T-cell (primary cell): ENCODE data around the gene ACOT2. TPM values are rescaled to one million over a fixed set of nuclear protein-coding genes. Genes with fewer than 3 reads are reported as not detected.
A peak's percentile ranks its signal among the peaks of the same experiment; 100 is the strongest.

Experiments used
- ATAC-seq, 4 experiments: fragments of 200-7000 bp in 3 of 4; fragments of 150-1000 bp in 1 of 4; cut with Tn5 transposase; replicated peaks in 1 of 4; 1 replicate in 3 of 4; 2 replicates in 1 of 4; pipeline ENCODE4 v1.10.0; 2021; ENCODE audit warnings: moderate library complexity in 3 of 4, mild to moderate bottlenecking in 2 of 4, moderate number of reproducible peaks in 1 of 4
- CTCF ChIA-PET, 2 donors: fragments of 300-600 bp; sonication (Branson Sonifier 250); formaldehyde crosslinking; loops; one replicate each; lab custom pipeline; 2022; ENCODE audit warnings: antibody characterized with exemption in 2 of 2; lab: Charles Lee
- POLR2A ChIA-PET, 2 donors: fragments of 300-600 bp; sonication (Branson Sonifier 250); formaldehyde crosslinking; loops; one replicate each; lab custom pipeline; 2022; ENCODE audit warnings: antibody characterized with exemption in 2 of 2; lab: Charles Lee
- DNase-seq, 35 experiments: peaks; one replicate each; pipeline versions ENCODE4 v3.0.0 to v3.0.0-alpha.2; 2013 to 2023
- H3K27ac ChIP-seq: one replicate; pipeline ENCODE4 v1.5.1; 2013; ENCODE audit warnings: low read length
- H3K27me3 ChIP-seq, 2 experiments: replicated peaks in 1 of 2; 1 replicate in 1 of 2; 2 replicates in 1 of 2; pipeline versions ENCODE4 v1.6.1 to v1.7.0; 2013; ENCODE audit warnings: low read length in 1 of 2, mixed read lengths in 1 of 2; ENCODE audit not compliant: control insufficient read depth in 2 of 2, insufficient read depth in 2 of 2; ENCODE audit errors: extremely low read depth in 1 of 2
- H3K36me3 ChIP-seq, 2 donors: 1 replicate in 1 of 2; 2 replicates in 1 of 2; pipeline versions ENCODE4 v1.6.1 to v1.7.0; 2013; ENCODE audit warnings: low read length in 1 of 2; ENCODE audit not compliant: control insufficient read depth in 2 of 2, insufficient read depth in 1 of 2; ENCODE audit errors: extremely low read depth in 1 of 2
- H3K4me1 ChIP-seq, 2 experiments: 1 replicate in 1 of 2; 2 replicates in 1 of 2; pipeline versions ENCODE4 v1.6.1 to v1.7.0; 2013; ENCODE audit warnings: low read length in 2 of 2, mixed read lengths in 1 of 2; ENCODE audit not compliant: insufficient read depth in 2 of 2, control insufficient read depth in 1 of 2; ENCODE audit errors: extremely low read depth in 1 of 2
- H3K4me3 ChIP-seq, 2 donors: 1 replicate in 1 of 2; 2 replicates in 1 of 2; pipeline versions ENCODE4 v1.5.1 to v1.7.0; 2013; ENCODE audit warnings: mild to moderate bottlenecking in 2 of 2, low read length in 1 of 2, moderate library complexity in 1 of 2; ENCODE audit not compliant: control insufficient read depth in 1 of 2; ENCODE audit errors: extremely low read depth in 1 of 2
- H3K9me3 ChIP-seq: 2 replicates; pipeline ENCODE4 v1.7.0; 2013
- H3K27ac Mint-ChIP-seq, 2 donors: one replicate each; pipeline ENCODE4 v1.8.0; 2020 to 2021; ENCODE audit warnings: mild to moderate bottlenecking in 2 of 2, mixed read lengths in 2 of 2
- H3K27me3 Mint-ChIP-seq, 2 donors: one replicate each; pipeline ENCODE4 v1.8.0; 2021 to 2022; ENCODE audit warnings: mixed read lengths in 2 of 2
- H3K36me3 Mint-ChIP-seq: one replicate; pipeline ENCODE4 v1.8.0; 2021; ENCODE audit warnings: mixed read lengths
- H3K4me1 Mint-ChIP-seq, 3 donors: one replicate each; pipeline ENCODE4 v1.8.0; 2020 to 2022; ENCODE audit warnings: mixed read lengths in 3 of 3, mild to moderate bottlenecking in 1 of 3
- H3K4me3 Mint-ChIP-seq, 3 donors: one replicate each; pipeline ENCODE4 v1.8.0; 2020 to 2022; ENCODE audit warnings: mild to moderate bottlenecking in 3 of 3, mixed read lengths in 3 of 3, moderate library complexity in 3 of 3
- H3K9me3 Mint-ChIP-seq, 3 donors: one replicate each; pipeline ENCODE4 v1.8.0; 2020 to 2022; ENCODE audit warnings: mixed read lengths in 3 of 3
- WGBS: methylation state at CpG from one replicate; pipeline ENCODE4 v1.1.5; 2013; ENCODE audit warnings: missing lambda C conversion rate; ENCODE audit not compliant: insufficient coverage; 5-methylcytosine and 5-hydroxymethylcytosine counted together
- total RNA-seq, 35 experiments: library from RNA in 6 of 35; stranded (reverse) in 6 of 35; fragments of 120-200 nt in 1 of 35; gene quantifications; one replicate each; pipeline versions ENCODE4 v1.2.1 to v1.2.4 and lab custom pipeline; 2013 to 2026

Gene ACOT2
- total RNA-seq, 5 donors from 2014 or later (not counting 1 experiment from before 2014, with no cell fraction given), result 11.8 to 14.7 (median 12.9) TPM

- Histone ChIP-seq H3K4me3 (no peak overlapping the region), H3K4me1 (no peaks in the 10 kb centered on the region), H3K27ac (no peak overlapping the region), H3K27me3 (peaks cover 0 to 3% of the 10 kb centered on the region in 2 experiments), H3K9me3 (no peaks in the 10 kb centered on the region), H3K36me3 (no peaks in the 10 kb centered on the region)
- no peaks in the 10 kb centered on the region for H3K9me3 Mint-ChIP-seq
- ATAC-seq, result no peak
- no peaks in the 10 kb centered on the region for H3K36me3 Mint-ChIP-seq
- ChIA-PET CTCF (no interaction called here), POLR2A (no interaction called here)
- WGBS, result 75% methylated on average over 1 of the region's 3 CpGs
- no peak for DNase-seq
- no peak overlapping the region for H3K4me3 Mint-ChIP-seq
- no peaks in the 10 kb centered on the region for H3K4me1 Mint-ChIP-seq
- H3K27ac Mint-ChIP-seq, result no peak overlapping the region
- peaks cover 0 to 4% of the 10 kb centered on the region in 2 donors for H3K27me3 Mint-ChIP-seq
These were observed 34.0 kb downstream of the ACOT2 start for GRCh38 chr14:73602994-73603393.

GRCh38 chr14:73606271-73606670 lies 37.3 kb downstream of the ACOT2 start:
- H3K9me3 Mint-ChIP-seq, result no peaks in the 10 kb centered on the region
- ATAC-seq (no peak), DNase-seq (no peak)
- ChIA-PET POLR2A (no interaction called here), CTCF (interaction anchor here in 1 of 2 donors (0.8 to 1.1 kb wide), 2 partner anchors 27 to 1270 kb away, joined by 3 read pairs; no protein-coding TSS in a partner anchor)
- no CpG with 5 or more reads among the region's 3 CpGs for WGBS
- H3K4me3 Mint-ChIP-seq, result no peak overlapping the region
- H3K4me3 ChIP-seq, result no peak overlapping the region
- H3K36me3 ChIP-seq, result no peaks in the 10 kb centered on the region
- no peaks in the 10 kb centered on the region for H3K4me1 Mint-ChIP-seq
- no peaks in the 10 kb centered on the region for H3K9me3 ChIP-seq
- H3K36me3 Mint-ChIP-seq, result no peaks in the 10 kb centered on the region
- H3K27me3 ChIP-seq, result no peaks in the 10 kb centered on the region
- peaks cover 0 to 4% of the 10 kb centered on the region in 2 donors for H3K27me3 Mint-ChIP-seq
- no peak overlapping the region for H3K27ac Mint-ChIP-seq
- no peak overlapping the region for H3K27ac ChIP-seq
- H3K4me1 ChIP-seq, result no peaks in the 10 kb centered on the region

GRCh38 chr14:73607241-73607640 lies 38.2 kb downstream of the ACOT2 start:
- POLR2A ChIA-PET, result no interaction called here
- ATAC-seq (no peak), DNase-seq (no peak)
- H3K4me1 Mint-ChIP-seq, result peaks cover 0 to 3% (median 1%) of the 10 kb centered on the region in 3 donors
- Histone ChIP-seq H3K4me3 (no peak overlapping the region), H3K9me3 (no peaks in the 10 kb centered on the region), H3K36me3 (no peaks in the 10 kb centered on the region), H3K27ac (no peak overlapping the region), H3K27me3 (no peaks in the 10 kb centered on the region), H3K4me1 (peaks cover 0 to 4% of the 10 kb centered on the region in 2 experiments)
- peaks cover 0 to 4% of the 10 kb centered on the region in 2 donors for H3K27me3 Mint-ChIP-seq
- no peak overlapping the region for H3K27ac Mint-ChIP-seq
- no peak overlapping the region for H3K4me3 Mint-ChIP-seq
- no peaks in the 10 kb centered on the region for H3K36me3 Mint-ChIP-seq
- CTCF ChIA-PET, result interaction anchor here in 1 of 2 donors (1.1 kb wide), 1 partner anchor 26 kb away, joined by 3 read pairs; no protein-coding TSS in a partner anchor
- no CpG with 5 or more reads among the region's 1 CpG for WGBS
- H3K9me3 Mint-ChIP-seq, result no peaks in the 10 kb centered on the region

- H3K9me3 Mint-ChIP-seq, result no peaks in the 10 kb centered on the region
- H3K4me1 Mint-ChIP-seq, result peaks cover 5 to 6% (median 6%) of the 10 kb centered on the region in 3 donors
- POLR2A ChIA-PET, result no interaction called here
- Histone ChIP-seq H3K27ac (no peak overlapping the region), H3K4me1 (peaks cover 0 to 10% of the 10 kb centered on the region in 2 experiments), H3K4me3 (no peak overlapping the region), H3K9me3 (no peaks in the 10 kb centered on the region), H3K36me3 (no peaks in the 10 kb centered on the region), H3K27me3 (no peaks in the 10 kb centered on the region)
- no peaks in the 10 kb centered on the region for H3K36me3 Mint-ChIP-seq
- H3K4me3 Mint-ChIP-seq, result no peak overlapping the region
- no peaks in the 10 kb centered on the region for H3K27me3 Mint-ChIP-seq
- 53% methylated on average over 2 of the region's 2 CpGs for WGBS
- ATAC-seq, result no peak
- no peak for DNase-seq
- no peak overlapping the region for H3K27ac Mint-ChIP-seq
- CTCF ChIA-PET, result no interaction called here
These were observed 41.7 kb downstream of the ACOT2 start for GRCh38 chr14:73610687-73611086.

- Mint-ChIP-seq H3K9me3 (no peaks in the 10 kb centered on the region), H3K27ac (peak within 1 kb of the TSS; percentile 83 to 92), H3K4me1 (peaks cover 5 to 6% (median 6%) of the 10 kb centered on the region in 3 donors), H3K27me3 (no peaks in the 10 kb centered on the region), H3K36me3 (no peaks in the 10 kb centered on the region), H3K4me3 (peak within 1 kb of the TSS; percentile 80 to 88 (median 85))
- peaks cover 0 to 10% of the 10 kb centered on the region in 2 experiments for H3K4me1 ChIP-seq
- H3K36me3 ChIP-seq, result no peaks in the 10 kb centered on the region
- H3K27me3 ChIP-seq, result no peaks in the 10 kb centered on the region
- POLR2A ChIA-PET, result interaction anchor here (0.6 to 1.1 kb wide), 2 partner anchors 43 to 45 kb away, joined by 3 to 9 read pairs; partner anchors contain the start of gene ACOT2 (in 1 of the 2)
- no peaks in the 10 kb centered on the region for H3K9me3 ChIP-seq
- peak; percentile 89 to 92 (median 90) for ATAC-seq
- WGBS, result under 1% methylated on average over 84 of the region's 84 CpGs
- CTCF ChIA-PET, result interaction anchor here (0.6 to 1.5 kb wide), 6 partner anchors 21 to 76 kb away, joined by 3 to 17 read pairs (median 4); partner anchors contain the start of genes ACOT2 (in 1 of the 2) and ACOT4 (in 1 of the 2)
- H3K4me3 ChIP-seq, result peak within 1 kb of the TSS; percentile 63 to 72
- peak; percentile 43 to 83 (median 60) for DNase-seq
- H3K27ac ChIP-seq, result peak within 1 kb of the TSS; percentile 72
These were observed 43.5 kb downstream of the ACOT2 start, which contains the start of gene ACOT6 for GRCh38 chr14:73612339-73613045. TSS of gene ACOT6 (plus strand) at chr14:73612517. CDS start at chr14:73612572, 55 bp downstream.

GRCh38 chr14:73613046-73613383 lies 44.0 kb downstream of the ACOT2 start:
- DNase-seq, result no peak
- Mint-ChIP-seq H3K4me3 (peak overlapping the region; percentile 80 to 88 (median 85)), H3K27me3 (no peaks in the 10 kb centered on the region), H3K9me3 (no peaks in the 10 kb centered on the region), H3K36me3 (no peaks in the 10 kb centered on the region), H3K27ac (peak overlapping the region; percentile 83 to 92), H3K4me1 (peaks cover 5 to 6% (median 6%) of the 10 kb centered on the region in 3 donors)
- ChIA-PET POLR2A (interaction anchor here (0.6 to 1.1 kb wide), 2 partner anchors 44 to 46 kb away, joined by 3 to 9 read pairs; partner anchors contain the start of gene ACOT2 (in 1 of the 2)), CTCF (interaction anchor here (0.6 to 1.5 kb wide), 6 partner anchors 20 to 76 kb away, joined by 3 to 17 read pairs (median 4); partner anchors contain the start of genes ACOT2 (in 1 of the 2) and ACOT4 (in 1 of the 2))
- ATAC-seq, result peak; percentile 5 to 21 (median 12)
- Histone ChIP-seq H3K4me3 (peak overlapping the region; percentile 63 to 72), H3K4me1 (peaks cover 0 to 10% of the 10 kb centered on the region in 2 experiments), H3K27me3 (no peaks in the 10 kb centered on the region), H3K9me3 (no peaks in the 10 kb centered on the region), H3K36me3 (no peaks in the 10 kb centered on the region), H3K27ac (peak overlapping the region; percentile 49)
- 18% methylated on average over 10 of the region's 13 CpGs for WGBS
